MCF 10A (cell line): Measurements from ENCODE around the gene VAV3. TPM values are rescaled to one million over a fixed set of nuclear protein-coding genes. Genes with fewer than 3 reads are reported as not detected.

ENCODE experiments used
- BruUV-seq: library from RNA; stranded (reverse); fragments of 400-500 nt; replicated peaks from 2 replicates; lab custom pipeline; 2021; lab: Mats Ljungman, UMichigan
- CTCF ChIA-PET: fragments of 300-600 bp; sonication (Branson Sonifier 250); formaldehyde crosslinking; extraction: SDS; loops from one replicate; lab custom pipeline; 2021; ENCODE audit warnings: antibody characterized with exemption, inconsistent platforms; lab: Yijun Ruan, JAX
- POLR2A ChIA-PET: fragments of 300-600, 350-650 bp; sonication (Branson Sonifier 250); formaldehyde crosslinking; extraction: SDS; loops from one replicate; lab custom pipeline; 2020; ENCODE audit warnings: antibody characterized with exemption, inconsistent platforms; lab: Yijun Ruan, JAX
- DNase-seq: peaks from one replicate; pipeline ENCODE4 v3.0.0-alpha.2; 2018; ENCODE audit not compliant: unreplicated experiment
- H3K27ac Mint-ChIP-seq: one replicate; pipeline ENCODE4 v1.8.0; 2022; ENCODE audit warnings: mild to moderate bottlenecking, low read depth, mixed read lengths; ENCODE audit not compliant: unreplicated experiment
- H3K27me3 Mint-ChIP-seq: one replicate; pipeline ENCODE4 v1.8.0; 2022; ENCODE audit warnings: mixed read lengths; ENCODE audit not compliant: insufficient read depth, unreplicated experiment
- H3K36me3 Mint-ChIP-seq: one replicate; pipeline ENCODE4 v1.8.0; 2022; ENCODE audit warnings: mild to moderate bottlenecking, moderate library complexity, mixed read lengths; ENCODE audit not compliant: insufficient read depth, unreplicated experiment
- H3K4me1 Mint-ChIP-seq: one replicate; pipeline ENCODE4 v1.8.0; 2022; ENCODE audit warnings: mixed read lengths; ENCODE audit not compliant: insufficient read depth, unreplicated experiment
- H3K4me3 Mint-ChIP-seq: one replicate; pipeline ENCODE4 v1.8.0; 2022; ENCODE audit warnings: mild to moderate bottlenecking, moderate library complexity, mixed read lengths; ENCODE audit not compliant: unreplicated experiment
- H3K9me3 Mint-ChIP-seq: one replicate; pipeline ENCODE4 v1.8.0; 2022; ENCODE audit warnings: mixed read lengths; ENCODE audit not compliant: unreplicated experiment
- CTCF ChIP-seq: fragments of 200-600 bp; IDR thresholded peaks from one replicate; pipeline ENCODE4 v1.8.0; 2022; ENCODE audit warnings: antibody characterized with exemption, mild to moderate bottlenecking; ENCODE audit not compliant: unreplicated experiment
- intact Hi-C: fragments of 100-400 bp; cut with micrococcal nuclease; formaldehyde crosslinking; loops from 2 replicates; pipeline ENCODE4 v1.14.1; 2022
- total RNA-seq: library from RNA; stranded (reverse); gene quantifications from 2 replicates; pipeline ENCODE4 v1.2.3, GENCODE V29; 2022

Gene VAV3
- total RNA-seq, 1 experiment from 2014 or later, result 2.0 TPM

- ChIA-PET POLR2A (interaction anchor here (0.6 kb wide), 1 partner anchor 138 kb away, joined by 3 read pairs; no protein-coding TSS in a partner anchor), CTCF (interaction anchor here (1.2 kb wide), 1 partner anchor 292 kb away, joined by 3 read pairs; no protein-coding TSS in a partner anchor)
- no peak overlapping the region for H3K4me3 Mint-ChIP-seq
- intact Hi-C loops, result no loop called here
- BruUV-seq, result no TSS peak
- DNase-seq, result no peak
- no peak overlapping the region for H3K27ac Mint-ChIP-seq
- H3K9me3 Mint-ChIP-seq, result no peaks in the 10 kb centered on the region
- no peaks in the 10 kb centered on the region for H3K4me1 Mint-ChIP-seq
- TF ChIP-seq CTCF, result no peak
- H3K27me3 Mint-ChIP-seq, result no peaks in the 10 kb centered on the region
- H3K36me3 Mint-ChIP-seq, result no peaks in the 10 kb centered on the region
Measured at GRCh38 chr1:107835151-107835670, 129.8 kb downstream of the VAV3 start.

GRCh38 chr1:107833061-107833460 lies 131.9 kb downstream of the VAV3 start:
- intact Hi-C loops, result no loop called here
- ChIA-PET CTCF (interaction anchor here (1.0 kb wide), 2 partner anchors 39 to 70 kb away, joined by 3 read pairs; no protein-coding TSS in a partner anchor), POLR2A (interaction anchor here (1.4 kb wide), 1 partner anchor 12 kb away, joined by 3 read pairs; no protein-coding TSS in a partner anchor)
- no peak for TF ChIP-seq CTCF
- Mint-ChIP-seq H3K27ac (no peak overlapping the region), H3K36me3 (no peaks in the 10 kb centered on the region), H3K27me3 (no peaks in the 10 kb centered on the region), H3K4me1 (no peaks in the 10 kb centered on the region), H3K4me3 (no peak overlapping the region), H3K9me3 (no peaks in the 10 kb centered on the region)
- no peak for DNase-seq
- no TSS peak for BruUV-seq

- Mint-ChIP-seq H3K27me3 (no peaks in the 10 kb centered on the region), H3K36me3 (no peaks in the 10 kb centered on the region), H3K4me3 (no peak overlapping the region), H3K27ac (no peak overlapping the region), H3K9me3 (no peaks in the 10 kb centered on the region), H3K4me1 (no peaks in the 10 kb centered on the region)
- intact Hi-C loops, result no loop called here
- CTCF ChIA-PET, result interaction anchor here (0.6 to 0.8 kb wide), 2 partner anchors 52 to 1002 kb away, joined by 3 read pairs; no protein-coding TSS in a partner anchor
- POLR2A ChIA-PET, result no interaction called here
- DNase-seq, result no peak
- no peak for TF ChIP-seq CTCF
- no TSS peak for BruUV-seq
Measured at GRCh38 chr1:107831921-107832320, 133.1 kb downstream of the VAV3 start.

GRCh38 chr1:107830526-107830925 lies 134.5 kb downstream of the VAV3 start:
- DNase-seq, result no peak
- Mint-ChIP-seq H3K36me3 (no peaks in the 10 kb centered on the region), H3K27me3 (no peaks in the 10 kb centered on the region), H3K27ac (no peak overlapping the region), H3K9me3 (no peaks in the 10 kb centered on the region), H3K4me1 (no peaks in the 10 kb centered on the region), H3K4me3 (no peak overlapping the region)
- CTCF ChIA-PET, result interaction anchor here (0.6 kb wide), 1 partner anchor 64 kb away, joined by 3 read pairs; no protein-coding TSS in a partner anchor
- TF ChIP-seq CTCF, result no peak
- no TSS peak for BruUV-seq
- intact Hi-C loops, result no loop called here
- POLR2A ChIA-PET, result no interaction called here
